GM21576 (cell line): ENCODE data around the gene ARHGAP9.
"Not testable (repeated sequence)": the region's sequence is repeated elsewhere in the genome, so short reads cannot be mapped to it uniquely, and the experiment has no call there.

ENCODE experiments used
- ATAC-seq: cut with Tn5 transposase; IDR thresholded peaks from one replicate; pipeline ENCODE4 v1.9.1; 2021; ENCODE audit warnings: mild to moderate bottlenecking, moderate library complexity; ENCODE audit not compliant: unreplicated experiment

The ARHGAP9 gene

GRCh38 chr12:57439762-57440266 lies 39.9 kb downstream of the ARHGAP9 start:
- ATAC-seq: no peak

GRCh38 chr12:57438400-57438799 lies 41.3 kb downstream of the ARHGAP9 start:
- ATAC-seq: no peak

GRCh38 chr12:57435293-57435692 lies 44.4 kb downstream of the ARHGAP9 start:
- ATAC-seq: no peak

GRCh38 chr12:57434517-57435223 lies 45.0 kb downstream of the ARHGAP9 start, which contains the start of gene INHBC:
TSS of gene INHBC (plus strand) at chr12:57434784. CDS start at chr12:57434887, 103 bp downstream.
- no peak for ATAC-seq

GRCh38 chr12:57433370-57433769 lies 46.3 kb downstream of the ARHGAP9 start:
- ATAC-seq: no peak

GRCh38 chr12:57431654-57432188 lies 47.9 kb downstream of the ARHGAP9 start:
- ATAC-seq: no peak

GRCh38 chr12:57430931-57431566 lies 48.6 kb downstream of the ARHGAP9 start, which contains the start of gene R3HDM2:
TSS of gene R3HDM2 (minus strand) at chr12:57431043. CDS start at chr12:57310428, 120,615 bp downstream.
- peak; percentile 95 for ATAC-seq

- ATAC-seq: peak; percentile 32
These were observed 49.3 kb downstream of the ARHGAP9 start for GRCh38 chr12:57430112-57430930.

GRCh38 chr12:57429473-57430111 lies 50.1 kb downstream of the ARHGAP9 start:
- no peak for ATAC-seq

- ATAC-seq: no peak
These were observed 50.7 kb downstream of the ARHGAP9 start for GRCh38 chr12:57428965-57429364.

- not testable (repeated sequence) for ATAC-seq
These were observed 52.7 kb downstream of the ARHGAP9 start for GRCh38 chr12:57426948-57427347.
